22Rv1 (cell line): ENCODE data around the gene BATF3.

Experiments used
- H3K27ac ChIP-seq: fragments of 450-650 bp; 2 replicates; pipeline ENCODE4 v1.5.1; 2017
- CTCF ChIP-seq: fragments of 450-650 bp; IDR thresholded peaks from 2 replicates; pipeline ENCODE4 v1.5.1; 2017; ENCODE audit warnings: mild to moderate bottlenecking
- ZFX ChIP-seq: fragments of 450-650 bp; IDR thresholded peaks from 2 replicates; pipeline ENCODE4 v1.6.1; 2017; ENCODE audit warnings: antibody characterized with exemption, borderline replicate concordance

BATF3 gene

GRCh38 chr1:212688341-212689047 is 11.1 kb downstream of the BATF3 start:
- TF ChIP-seq ZFX (no peak), CTCF (no peak)
- no peak overlapping the region for H3K27ac ChIP-seq

- TF ChIP-seq ZFX = no peak
- H3K27ac ChIP-seq = no peak overlapping the region
Observed at GRCh38 chr1:212687811-212688210, 11.8 kb downstream of the BATF3 start.

DNA sequence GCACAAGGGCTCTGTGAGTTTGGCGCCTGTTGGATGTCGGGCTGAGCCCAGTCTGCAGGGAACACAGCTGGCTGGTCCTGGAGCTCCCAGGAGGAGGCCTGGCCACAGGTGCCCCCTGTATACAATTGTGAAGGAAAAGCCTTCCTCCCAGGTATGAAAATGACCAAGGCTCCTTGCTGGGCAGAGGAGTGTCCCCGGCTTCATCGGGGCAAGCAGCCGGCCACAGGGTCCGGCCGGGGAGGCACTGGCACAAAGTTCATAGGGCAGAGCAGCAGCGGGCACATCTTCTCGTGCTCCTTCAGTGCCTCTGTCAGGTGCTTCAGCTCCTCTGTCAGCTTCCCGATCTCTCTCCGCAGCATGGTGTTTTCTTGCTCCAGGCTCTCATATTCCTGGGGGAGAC is 13.0 kb downstream of the BATF3 start:
- no peak overlapping the region for H3K27ac ChIP-seq
- TF ChIP-seq CTCF (no peak), ZFX (no peak)

DNA sequence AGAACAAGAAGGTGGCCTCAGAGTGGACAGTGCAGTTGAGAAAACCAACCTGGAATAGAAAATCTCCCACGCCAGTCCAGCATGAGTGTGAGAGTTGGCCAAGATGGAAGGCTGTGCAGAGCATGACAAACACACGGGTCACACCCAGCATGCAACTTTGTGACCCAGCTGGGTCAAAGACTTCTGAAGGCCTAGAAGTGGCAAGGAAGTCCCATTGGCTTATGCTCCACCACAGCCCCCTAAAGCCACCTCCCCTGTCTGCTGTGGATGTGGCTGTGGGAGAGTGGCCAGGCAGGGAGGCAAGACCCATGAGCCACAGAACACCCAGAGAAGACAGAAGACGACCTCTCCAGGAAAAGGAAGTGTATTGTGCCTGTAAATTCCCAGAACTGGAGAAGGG is 13.6 kb downstream of the BATF3 start:
- no peak overlapping the region for H3K27ac ChIP-seq
- no peak for TF ChIP-seq CTCF
- TF ChIP-seq ZFX = no peak

- no peak overlapping the region for H3K27ac ChIP-seq
- TF ChIP-seq CTCF = no peak
- no peak for TF ChIP-seq ZFX
Observed at GRCh38 chr1:212685429-212685828, 14.2 kb downstream of the BATF3 start.

GRCh38 chr1:212684521-212685090 is 15.0 kb downstream of the BATF3 start:
- no peak for TF ChIP-seq CTCF
- no peak overlapping the region for H3K27ac ChIP-seq

GRCh38 chr1:212684076-212684475 is 15.6 kb downstream of the BATF3 start:
- TF ChIP-seq CTCF (no peak), ZFX (no peak)
- no peak overlapping the region for H3K27ac ChIP-seq

DNA sequence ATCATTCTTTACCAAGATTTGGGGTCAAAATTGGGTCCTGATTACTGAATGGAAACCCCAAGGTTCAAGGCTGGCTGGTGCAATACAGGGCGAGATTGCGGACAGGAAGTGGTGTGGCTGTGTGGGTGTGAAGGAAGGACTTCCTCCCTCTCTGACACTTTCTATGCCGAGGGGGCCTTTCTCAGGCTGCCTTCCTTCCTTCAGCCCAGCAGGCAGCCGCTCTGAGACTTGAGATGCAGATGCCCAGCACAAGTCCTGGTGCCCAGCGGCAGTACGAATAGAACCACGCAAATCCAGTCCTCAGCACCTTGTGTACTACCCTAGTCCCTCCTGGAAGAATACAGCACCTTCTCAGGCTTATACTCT is 16.3 kb downstream of the BATF3 start:
- TF ChIP-seq CTCF (no peak), ZFX (no peak)

More for the DNA sequence above, 16.3 kb downstream of the BATF3 start:
- no peak overlapping the region for H3K27ac ChIP-seq
